HUES64 (cell line): Measurements from ENCODE around the gene SLC46A3.

Source experiments
- H3K27ac ChIP-seq: 2 replicates; pipeline ENCODE4 v1.7.0; 2013; ENCODE audit warnings: low read depth, low read length, inconsistent platforms
- H3K27me3 ChIP-seq: 2 replicates; pipeline ENCODE4 v1.6.1; 2013; ENCODE audit warnings: mild to moderate bottlenecking, low read length; ENCODE audit not compliant: insufficient read depth
- H3K36me3 ChIP-seq: 2 replicates; pipeline ENCODE4 v1.6.1; 2013; ENCODE audit warnings: mild to moderate bottlenecking, low read length; ENCODE audit not compliant: insufficient read depth
- H3K4me1 ChIP-seq: 2 replicates; pipeline ENCODE4 v1.6.1; 2013; ENCODE audit warnings: mild to moderate bottlenecking, low read length, moderate library complexity; ENCODE audit not compliant: insufficient read depth
- H3K4me3 ChIP-seq: 2 replicates; pipeline ENCODE4 v1.5.1; 2013; ENCODE audit warnings: mild to moderate bottlenecking, low read length, moderate library complexity
- H3K9ac ChIP-seq: 2 replicates; pipeline ENCODE4 v1.6.1; 2013; ENCODE audit warnings: mild to moderate bottlenecking, low read depth, low read length
- H3K9me3 ChIP-seq: 2 replicates; pipeline ENCODE4 v1.6.1; 2013; ENCODE audit warnings: low read depth, low read length; ENCODE audit not compliant: insufficient read depth
- WGBS: fragments of 150-250, 120-280 bp; methylation state at CpG from one replicate; pipeline ENCODE4 v1.1.7; 2013; ENCODE audit warnings: missing lambda C conversion rate; 5-methylcytosine and 5-hydroxymethylcytosine counted together

SLC46A3 gene

DNA sequence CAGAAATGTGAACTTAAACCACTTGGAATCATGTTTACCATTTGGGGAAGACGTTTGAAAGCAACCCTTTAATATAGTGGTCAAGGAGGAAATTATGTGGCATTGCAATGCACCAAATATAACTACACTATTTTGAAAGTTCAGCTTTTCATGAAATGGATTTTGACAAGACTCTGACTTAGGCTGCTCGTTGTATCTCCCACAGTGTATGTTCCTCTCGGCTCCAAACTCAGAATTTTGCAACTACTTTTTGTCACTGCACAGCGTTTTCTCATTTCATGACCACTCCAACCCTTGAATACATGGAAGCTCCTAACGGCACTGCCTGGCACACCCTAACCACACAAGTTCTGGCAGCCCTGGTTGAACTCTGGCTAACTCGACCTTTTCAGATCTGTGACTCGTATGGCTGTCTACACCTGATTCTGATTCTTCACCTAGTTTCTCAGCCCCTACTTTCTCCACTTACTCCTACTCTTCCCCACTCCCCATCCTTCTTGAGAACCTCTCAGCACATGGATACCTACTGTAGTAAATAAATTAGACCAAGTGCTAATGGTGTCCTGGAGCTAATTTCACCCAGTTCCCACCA, 66.9 kb downstream of the SLC46A3 start:
- Histone ChIP-seq H3K4me3 (no peak overlapping the region), H3K36me3 (0 out of 2 replicates have a peak, but pooled peaks cover 4% of the 10 kb centered on the region), H3K9me3 (no peaks in the 10 kb centered on the region), H3K9ac (no peak overlapping the region), H3K27ac (no peak overlapping the region), H3K4me1 (peaks cover 16% of the 10 kb centered on the region), H3K27me3 (no peaks in the 10 kb centered on the region)
- WGBS, result 92% methylated on average over 6 of the region's 7 CpGs

GRCh38 chr13:28650284-28650683, 68.5 kb downstream of the SLC46A3 start:
- Histone ChIP-seq H3K4me1 (peaks cover under 1% of the 10 kb centered on the region; the same call in 1 of the 2 replicates), H3K27me3 (no peaks in the 10 kb centered on the region), H3K36me3 (0 out of 2 replicates have a peak, but pooled peaks cover 4% of the 10 kb centered on the region), H3K9ac (no peak overlapping the region), H3K27ac (no peak overlapping the region), H3K4me3 (no peak overlapping the region), H3K9me3 (no peaks in the 10 kb centered on the region)
- WGBS, result 95% methylated on average over 2 of the region's 2 CpGs
